Measurements from ENCODE around the gene PLA2G2F. TPM values are rescaled to one million over a fixed set of nuclear protein-coding genes. Genes with fewer than 3 reads are reported as not detected.
A peak's percentile ranks its signal among the peaks of the same experiment; 100 is the strongest.

Gene PLA2G2F
- total RNA-seq, 6 experiments from 2014 or later = not detected

DNA sequence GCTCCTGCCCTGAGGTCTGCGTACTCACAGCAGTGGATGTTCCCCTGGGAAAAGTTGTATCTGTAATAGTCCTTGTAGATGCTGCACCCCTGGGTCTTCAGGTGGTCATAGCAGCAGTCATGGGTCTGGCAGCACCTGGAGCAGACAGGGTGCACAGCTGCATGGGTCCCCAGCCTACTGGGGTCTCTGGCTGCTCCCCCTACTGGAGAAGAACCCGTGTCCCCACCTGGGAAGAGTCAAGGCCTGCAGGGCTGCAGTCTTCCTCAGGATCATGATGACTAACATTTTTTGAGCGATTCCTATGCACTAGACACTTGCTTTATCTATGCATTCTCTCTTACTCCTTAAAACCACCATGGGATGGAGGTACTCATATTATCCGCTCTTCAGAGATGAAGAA, 23.6 kb upstream of the PLA2G2F start:
- Histone ChIP-seq H3K4me1 (no peaks in the 10 kb centered on the region), H3K4me3 (no peak overlapping the region), H3K36me3 (no peaks in the 10 kb centered on the region), H3K27me3 (no peaks in the 10 kb centered on the region), H3K27ac (no peak overlapping the region), H3K9me3 (no peaks in the 10 kb centered on the region)
- DNase-seq (peak in 1 of 3 donors; percentile 19), ATAC-seq (no peak)
- WGBS (ENCODE audit: insufficient coverage, low coverage, low lambda C conversion rate, missing lambda C conversion rate) = 86% methylated on average over 2 of the region's 4 CpGs
- intact Hi-C loops (cut with DNase I) = no loop called here
- TF ChIP-seq CTCF (IDR thresholded peaks at IDR 0.05) (no peak), POLR2A (IDR thresholded peaks at IDR 0.05) (no peak)

DNA sequence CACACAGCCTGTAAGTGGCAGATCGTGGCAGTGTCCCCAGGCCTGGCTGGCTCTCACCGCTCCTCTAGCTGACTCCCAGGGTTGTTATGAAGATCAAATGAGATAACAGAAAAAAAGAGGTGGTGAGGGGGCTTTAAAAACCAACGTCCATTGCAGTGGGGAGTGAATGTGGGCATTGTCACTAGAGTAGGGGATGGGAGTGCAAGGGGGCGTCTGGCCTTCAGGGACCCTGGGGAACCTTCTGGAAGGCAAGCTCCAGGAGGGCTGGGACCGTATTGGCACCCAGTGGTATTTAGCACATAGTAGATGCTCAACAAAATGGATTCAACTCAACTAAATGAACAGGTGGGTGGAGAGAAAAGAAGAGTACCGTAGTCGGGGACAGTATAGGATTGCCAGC, 23.2 kb upstream of the PLA2G2F start:
- Histone ChIP-seq H3K4me3 (no peak overlapping the region), H3K9me3 (no peaks in the 10 kb centered on the region), H3K27me3 (no peaks in the 10 kb centered on the region), H3K36me3 (no peaks in the 10 kb centered on the region), H3K27ac (no peak overlapping the region), H3K4me1 (no peaks in the 10 kb centered on the region)
- DNase-seq (no peak), ATAC-seq (no peak)
- intact Hi-C loops (cut with DNase I) = no loop called here
- no peak for TF ChIP-seq CTCF (IDR thresholded peaks at IDR 0.05)
- no peak for TF ChIP-seq POLR2A (IDR thresholded peaks at IDR 0.05)
- 73% methylated on average over 7 of the region's 7 CpGs for WGBS (ENCODE audit: insufficient coverage, low coverage, low lambda C conversion rate, missing lambda C conversion rate)

DNA sequence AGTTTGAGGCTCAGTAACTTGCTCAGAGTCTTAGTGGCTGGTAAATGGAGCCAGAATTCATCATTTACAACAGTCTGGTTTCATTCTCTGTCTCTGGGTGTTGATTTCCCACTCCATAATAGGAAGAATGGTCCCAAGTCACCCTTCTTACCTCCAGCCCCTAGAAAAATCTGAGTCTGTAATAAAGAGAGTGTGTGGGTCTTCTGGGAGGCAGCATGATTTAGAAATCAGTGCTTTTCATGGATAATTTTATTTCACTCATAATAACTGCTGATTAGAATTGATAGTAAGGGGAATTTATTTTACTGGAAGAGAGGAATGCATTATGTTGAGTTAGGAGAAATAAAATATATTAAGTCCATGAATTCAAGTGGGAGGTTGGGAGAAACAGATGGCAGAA, 21.9 kb upstream of the PLA2G2F start:
- ATAC-seq = no peak
- H3K4me3 ChIP-seq = no peak overlapping the region
- TF ChIP-seq POLR2A (IDR thresholded peaks at IDR 0.05) (no peak), CTCF (IDR thresholded peaks at IDR 0.05) (no peak)
- intact Hi-C loops (cut with DNase I) = no loop called here
- H3K4me1 ChIP-seq = no peaks in the 10 kb centered on the region
- no peak overlapping the region for H3K27ac ChIP-seq
- H3K27me3 ChIP-seq = no peaks in the 10 kb centered on the region
- DNase-seq = no peak
- no peaks in the 10 kb centered on the region for H3K9me3 ChIP-seq
- H3K36me3 ChIP-seq = no peaks in the 10 kb centered on the region

- WGBS (ENCODE audit: insufficient coverage, low coverage, low lambda C conversion rate, missing lambda C conversion rate) = 100% methylated on average over 1 of the region's 2 CpGs
- Histone ChIP-seq H3K27ac (no peak within 1 kb of the TSS), H3K4me1 (no peaks in the 10 kb centered on the region), H3K36me3 (no peaks in the 10 kb centered on the region), H3K4me3 (no peak within 1 kb of the TSS), H3K27me3 (no peaks in the 10 kb centered on the region), H3K9me3 (no peaks in the 10 kb centered on the region)
- peak in 1 of 3 donors; percentile 19 for DNase-seq
- TF ChIP-seq POLR2A (IDR thresholded peaks at IDR 0.05) = no peak
- TF ChIP-seq CTCF (IDR thresholded peaks at IDR 0.05) = no peak
- no peak for ATAC-seq
- intact Hi-C loops (cut with DNase I) = no loop called here
Observed at GRCh38 chr1:20119347-20119746, 19.8 kb upstream of the PLA2G2F start, which contains the start of gene PLA2G2D. Gene PLA2G2D, minus strand, starts transcription at chr1:20119536. Its CDS starts 38 bp downstream, at chr1:20119498.

- Histone ChIP-seq H3K27ac (no peak overlapping the region), H3K36me3 (no peaks in the 10 kb centered on the region), H3K9me3 (no peaks in the 10 kb centered on the region), H3K27me3 (no peaks in the 10 kb centered on the region), H3K4me1 (no peaks in the 10 kb centered on the region), H3K4me3 (no peak overlapping the region)
- ATAC-seq = no peak
- peak in 1 of 3 donors; percentile 8 for DNase-seq
- WGBS (ENCODE audit: insufficient coverage, low coverage, low lambda C conversion rate, missing lambda C conversion rate) = 84% methylated on average over 4 of the region's 4 CpGs
- intact Hi-C loops (cut with DNase I) = no loop called here
- TF ChIP-seq CTCF (IDR thresholded peaks at IDR 0.05) (no peak), POLR2A (IDR thresholded peaks at IDR 0.05) (no peak)
Observed at GRCh38 chr1:20120796-20121195, 18.3 kb upstream of the PLA2G2F start.

All from right lobe of liver (tissue), 6 donors.